ENCODE measurements around the gene DLGAP3. TPM values are rescaled to one million over a fixed set of nuclear protein-coding genes. Genes with fewer than 3 reads are reported as not detected.

DLGAP3 gene
- total and polyA plus RNA-seq, 8 donors, result 0.15 to 0.29 (median 0.18) TPM; not detected in 3

- no peaks in the 10 kb centered on the region for H3K27me3 ChIP-seq
- no peak overlapping the region for H3K27ac ChIP-seq
- H3K9me3 ChIP-seq, result no peaks in the 10 kb centered on the region
- 59 to 71% (median 66%) methylated on average over 22 to 72 of the region's 72 CpGs for whole genome bisulfite sequencing, 5 donors
- no peak overlapping the region for H3K4me3 ChIP-seq
- TF ChIP-seq EP300 (IDR thresholded peaks at IDR 0.05) (no peak), POLR2AphosphoS5 (IDR thresholded peaks at IDR 0.05) (no peak), POLR2A (IDR thresholded peaks at IDR 0.05) (no peak), CTCF (IDR thresholded peaks at IDR 0.05) (no peak)
- no peak for DNase-seq
- peaks cover 0 to 33% (median 23%) of the 10 kb centered on the region in 4 donors for H3K36me3 ChIP-seq
- H3K4me1 ChIP-seq, result peaks cover 0 to 4% (median 0%) of the 10 kb centered on the region in 4 donors
- intact Hi-C loops (cut with DNase I; ENCODE audit: low total_unique reads), result no loop called here
These were observed 47.1 kb upstream of the DLGAP3 start for GRCh38 chr1:34976384-34977209.

- 80 to 88% (median 82%) methylated on average over 6 of the region's 6 CpGs for WGBS, 5 donors
- Histone ChIP-seq H3K4me3 (no peak overlapping the region), H3K36me3 (peaks cover 0 to 25% (median 15%) of the 10 kb centered on the region in 4 donors)
These were observed 46.3 kb upstream of the DLGAP3 start for GRCh38 chr1:34975771-34976170.

GRCh38 chr1:34975338-34975737 lies 45.9 kb upstream of the DLGAP3 start:
- Histone ChIP-seq H3K4me3 (no peak overlapping the region), H3K4me1 (peaks cover 0 to 4% (median 0%) of the 10 kb centered on the region in 4 donors), H3K9me3 (no peaks in the 10 kb centered on the region), H3K27ac (no peak overlapping the region), H3K27me3 (no peaks in the 10 kb centered on the region), H3K36me3 (peaks cover 0 to 22% (median 12%) of the 10 kb centered on the region in 4 donors)
- 77 to 95% (median 87%) methylated on average over 3 of the region's 3 CpGs for WGBS, 5 donors
- intact Hi-C loops (cut with DNase I; ENCODE audit: low total_unique reads), result no loop called here
- no peak for DNase-seq
- TF ChIP-seq CTCF (IDR thresholded peaks at IDR 0.05), result no peak

More at GRCh38 chr1:34975771-34976170, 46.3 kb upstream of the DLGAP3 start:
- Histone ChIP-seq H3K4me1 (peaks cover 0 to 4% (median 0%) of the 10 kb centered on the region in 4 donors), H3K27ac (no peak overlapping the region), H3K9me3 (no peaks in the 10 kb centered on the region), H3K27me3 (no peaks in the 10 kb centered on the region)
- TF ChIP-seq CTCF (IDR thresholded peaks at IDR 0.05) (no peak), POLR2A (IDR thresholded peaks at IDR 0.05) (no peak), POLR2AphosphoS5 (IDR thresholded peaks at IDR 0.05) (no peak), EP300 (IDR thresholded peaks at IDR 0.05) (no peak)
- intact Hi-C loops (cut with DNase I; ENCODE audit: low total_unique reads), result no loop called here
- DNase-seq, result no peak

GRCh38 chr1:34974626-34975025 lies 45.2 kb upstream of the DLGAP3 start:
- intact Hi-C loops (cut with DNase I; ENCODE audit: low total_unique reads), result no loop called here
- TF ChIP-seq EP300 (IDR thresholded peaks at IDR 0.05) (no peak), POLR2AphosphoS5 (IDR thresholded peaks at IDR 0.05) (no peak), POLR2A (IDR thresholded peaks at IDR 0.05) (no peak), CTCF (IDR thresholded peaks at IDR 0.05) (no peak)
- H3K4me3 ChIP-seq, result no peak overlapping the region
- H3K36me3 ChIP-seq, result peaks cover 0 to 22% (median 12%) of the 10 kb centered on the region in 4 donors
- H3K9me3 ChIP-seq, result no peaks in the 10 kb centered on the region
- no peaks in the 10 kb centered on the region for H3K27me3 ChIP-seq
- DNase-seq, result no peak
- H3K4me1 ChIP-seq, result peaks cover 0 to 4% (median 0%) of the 10 kb centered on the region in 4 donors
- no peak overlapping the region for H3K27ac ChIP-seq
- WGBS, 5 donors, result 69 to 79% (median 74%) methylated on average over 8 of the region's 8 CpGs

All from stomach (tissue), 9 donors.